ENCODE results near the gene SPATA1. TPM values are rescaled to one million over a fixed set of nuclear protein-coding genes. Genes with fewer than 3 reads are reported as not detected.

SPATA1 gene
- total and polyA plus RNA-seq, 2 donors (not counting 1 experiment from before 2014, with no cell fraction given): 0.96 to 1.7 TPM

DNA sequence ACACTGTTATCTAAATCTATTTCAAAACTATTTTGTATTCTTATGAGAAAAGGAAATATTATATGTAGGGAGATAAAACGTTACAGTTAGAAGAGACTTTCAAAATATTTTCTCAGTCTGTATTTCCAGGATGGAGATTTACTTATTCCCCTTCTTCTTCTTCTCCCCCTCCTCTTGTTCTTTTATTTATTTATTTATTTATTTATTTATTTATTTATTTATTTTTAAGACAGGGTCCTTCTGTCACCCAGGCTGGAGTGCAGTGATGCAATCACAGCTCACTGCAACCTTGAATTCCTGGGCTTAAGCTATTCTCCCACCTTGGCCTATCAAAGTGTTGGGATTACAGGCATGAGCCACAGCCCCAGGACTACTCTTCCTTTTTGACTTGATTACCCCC, 30.0 kb upstream of the SPATA1 start:
- H3K27ac ChIP-seq (ENCODE audit: insufficient read depth, low read length): no peak overlapping the region
- no peak overlapping the region for H3K4me2 ChIP-seq (ENCODE audit: extremely low read depth, insufficient read depth, low read length)
- peaks cover 1% of the 10 kb centered on the region for H3K4me1 ChIP-seq (ENCODE audit: control insufficient read depth, extremely low read depth, insufficient read depth, low read length)
- H4K20me1 ChIP-seq (ENCODE audit: control insufficient read depth, extremely low read depth, insufficient read depth, low read length): no peaks in the 10 kb centered on the region
- no peak overlapping the region for H2AFZ ChIP-seq (ENCODE audit: low read length)
- TF ChIP-seq EZH2 (IDR thresholded peaks at IDR 0.05; ENCODE audit: low read length, missing control alignments): no peak
- TF ChIP-seq, protein P1, sequence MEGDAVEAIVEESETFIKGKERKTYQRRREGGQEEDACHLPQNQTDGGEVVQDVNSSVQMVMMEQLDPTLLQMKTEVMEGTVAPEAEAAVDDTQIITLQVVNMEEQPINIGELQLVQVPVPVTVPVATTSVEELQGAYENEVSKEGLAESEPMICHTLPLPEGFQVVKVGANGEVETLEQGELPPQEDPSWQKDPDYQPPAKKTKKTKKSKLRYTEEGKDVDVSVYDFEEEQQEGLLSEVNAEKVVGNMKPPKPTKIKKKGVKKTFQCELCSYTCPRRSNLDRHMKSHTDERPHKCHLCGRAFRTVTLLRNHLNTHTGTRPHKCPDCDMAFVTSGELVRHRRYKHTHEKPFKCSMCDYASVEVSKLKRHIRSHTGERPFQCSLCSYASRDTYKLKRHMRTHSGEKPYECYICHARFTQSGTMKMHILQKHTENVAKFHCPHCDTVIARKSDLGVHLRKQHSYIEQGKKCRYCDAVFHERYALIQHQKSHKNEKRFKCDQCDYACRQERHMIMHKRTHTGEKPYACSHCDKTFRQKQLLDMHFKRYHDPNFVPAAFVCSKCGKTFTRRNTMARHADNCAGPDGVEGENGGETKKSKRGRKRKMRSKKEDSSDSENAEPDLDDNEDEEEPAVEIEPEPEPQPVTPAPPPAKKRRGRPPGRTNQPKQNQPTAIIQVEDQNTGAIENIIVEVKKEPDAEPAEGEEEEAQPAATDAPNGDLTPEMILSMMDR (conservative IDR thresholded peaks at IDR 0.05 in 1 of 2, IDR thresholded peaks at IDR 0.05 in 1 of 2; ENCODE audit: low read depth in 1 of 2, low read length in 2 of 2): no peak
- no peaks in the 10 kb centered on the region for H3K9me3 ChIP-seq (ENCODE audit: control insufficient read depth, insufficient read depth, low read depth, low read length)
- peaks cover 18% of the 10 kb centered on the region for H3K79me2 ChIP-seq (ENCODE audit: control insufficient read depth, insufficient read depth, low read length)
- H3K27me3 ChIP-seq (ENCODE audit: control insufficient read depth, insufficient read depth, low read length): no peaks in the 10 kb centered on the region
- no peaks in the 10 kb centered on the region for H3K36me3 ChIP-seq (ENCODE audit: control insufficient read depth, insufficient read depth, low read length)
- no peak overlapping the region for H3K4me3 ChIP-seq (replicated peaks in 1 of 4; ENCODE audit: control extremely low read depth in 1 of 4, insufficient read depth in 1 of 4, low read depth in 3 of 4, low read length in 4 of 4)
- no peak overlapping the region for H3K9ac ChIP-seq (ENCODE audit: insufficient read depth, low read length)
- DNase-seq (ENCODE audit: low read depth in 2 of 2): no peak

DNA sequence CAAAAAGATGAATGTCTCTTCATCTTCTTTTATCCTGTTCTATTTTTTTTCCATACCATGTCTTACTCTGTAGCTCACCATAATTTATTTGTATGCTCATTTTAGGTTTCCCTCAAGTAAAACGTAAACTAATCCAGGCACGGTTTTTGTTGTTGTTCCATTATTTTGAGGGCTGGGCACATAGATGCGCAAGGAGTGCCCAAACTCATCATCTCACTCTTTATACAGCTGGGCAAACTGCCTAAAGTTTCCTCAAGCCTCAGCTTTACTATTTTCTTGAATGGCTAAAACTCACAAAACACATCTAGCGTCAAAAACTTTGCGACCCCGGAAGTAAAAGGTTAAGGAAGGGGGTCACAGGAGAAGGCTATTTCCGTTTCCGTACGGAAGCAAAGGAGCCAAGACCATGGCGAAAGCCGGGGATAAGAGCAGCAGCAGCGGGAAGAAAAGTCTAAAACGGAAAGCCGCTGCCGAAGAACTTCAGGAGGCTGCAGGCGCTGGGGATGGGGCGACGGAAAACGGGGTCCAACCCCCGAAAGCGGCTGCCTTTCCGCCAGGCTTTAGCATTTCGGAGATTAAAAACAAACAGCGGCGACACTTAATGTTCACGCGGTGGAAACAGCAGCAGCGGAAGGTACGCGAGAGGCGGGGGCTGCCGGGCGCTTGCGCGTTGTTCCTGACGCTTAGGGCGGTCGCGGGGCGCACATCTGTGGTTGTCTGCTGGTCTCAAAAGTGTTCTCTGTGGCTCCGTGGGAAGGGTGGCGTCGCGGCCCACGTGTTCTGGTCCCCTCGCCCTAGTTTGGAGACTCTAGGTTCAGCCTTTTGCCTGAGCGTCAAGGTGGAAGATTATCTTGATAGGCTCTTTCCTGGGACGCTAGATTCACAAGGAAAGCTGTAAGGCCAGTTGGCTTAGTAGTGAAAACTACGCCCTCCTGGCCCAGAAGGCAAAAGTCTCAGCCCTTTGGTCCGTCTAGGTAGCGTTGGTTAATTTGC, 27.0 kb upstream of the SPATA1 start, which contains the start of gene RPF1:
TSS of gene RPF1 (plus strand) at position 391 of the 993 bp plus-strand sequence. CDS start at position 407, 16 bp downstream.
- DNase-seq (ENCODE audit: low read depth in 2 of 2): peak; percentile 81 to 86
- peaks cover 26% of the 10 kb centered on the region for H3K79me2 ChIP-seq (ENCODE audit: control insufficient read depth, insufficient read depth, low read length)
- H3K4me1 ChIP-seq (ENCODE audit: control insufficient read depth, extremely low read depth, insufficient read depth, low read length): peaks cover 2% of the 10 kb centered on the region
- H2AFZ ChIP-seq (ENCODE audit: low read length): peak within 1 kb of the TSS; percentile 100
- H3K36me3 ChIP-seq (ENCODE audit: control insufficient read depth, insufficient read depth, low read length): no peaks in the 10 kb centered on the region
- H3K27ac ChIP-seq (ENCODE audit: insufficient read depth, low read length): peak within 1 kb of the TSS; percentile 87
- peak within 1 kb of the TSS; percentile 97 for H3K4me2 ChIP-seq (ENCODE audit: extremely low read depth, insufficient read depth, low read length)
- no peaks in the 10 kb centered on the region for H3K9me3 ChIP-seq (ENCODE audit: control insufficient read depth, insufficient read depth, low read depth, low read length)
- TF ChIP-seq, protein P1 (conservative IDR thresholded peaks at IDR 0.05 in 1 of 2, IDR thresholded peaks at IDR 0.05 in 1 of 2; ENCODE audit: low read depth in 1 of 2, low read length in 2 of 2): no peak
- TF ChIP-seq EZH2 (IDR thresholded peaks at IDR 0.05; ENCODE audit: low read length, missing control alignments): no peak
- peak within 1 kb of the TSS; percentile 77 for H3K9ac ChIP-seq (ENCODE audit: insufficient read depth, low read length)
- H3K4me3 ChIP-seq (replicated peaks in 1 of 4; ENCODE audit: control extremely low read depth in 1 of 4, insufficient read depth in 1 of 4, low read depth in 3 of 4, low read length in 4 of 4): peak within 1 kb of the TSS; percentile 81 to 98 (median 88)
- no peaks in the 10 kb centered on the region for H4K20me1 ChIP-seq (ENCODE audit: control insufficient read depth, extremely low read depth, insufficient read depth, low read length)
- no peaks in the 10 kb centered on the region for H3K27me3 ChIP-seq (ENCODE audit: control insufficient read depth, insufficient read depth, low read length)

DNA sequence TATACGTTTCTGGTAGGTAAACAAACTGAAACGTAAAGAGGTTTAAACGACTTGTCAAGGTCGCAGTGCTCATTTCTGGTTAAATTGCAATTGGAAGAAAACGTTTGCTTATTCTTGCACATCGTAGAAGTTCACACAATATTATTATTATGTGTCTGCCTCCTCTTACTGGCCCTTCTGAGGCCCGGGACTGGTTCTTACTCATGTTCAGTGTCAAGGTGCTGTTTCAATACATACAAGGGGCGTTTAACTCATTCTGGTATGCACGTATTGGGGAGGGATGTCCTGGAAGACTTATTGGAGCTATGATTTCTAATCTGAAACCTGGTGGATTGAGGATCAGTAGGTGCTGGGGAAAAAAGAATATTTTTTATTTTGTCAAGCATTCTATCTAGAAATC, 26.2 kb upstream of the SPATA1 start:
- Histone ChIP-seq H3K4me2 (ENCODE audit: extremely low read depth, insufficient read depth, low read length) (peak overlapping the region; percentile 97), H3K27ac (ENCODE audit: insufficient read depth, low read length) (peak overlapping the region; percentile 87), H2AFZ (ENCODE audit: low read length) (peak overlapping the region; percentile 64), H3K4me3 (replicated peaks in 1 of 4; ENCODE audit: control extremely low read depth in 1 of 4, insufficient read depth in 1 of 4, low read depth in 3 of 4, low read length in 4 of 4) (peak overlapping the region; percentile 81 to 98 (median 88)), H3K36me3 (ENCODE audit: control insufficient read depth, insufficient read depth, low read length) (no peaks in the 10 kb centered on the region), H3K9me3 (ENCODE audit: control insufficient read depth, insufficient read depth, low read depth, low read length) (no peaks in the 10 kb centered on the region), H3K79me2 (ENCODE audit: control insufficient read depth, insufficient read depth, low read length) (peaks cover 26% of the 10 kb centered on the region), H3K4me1 (ENCODE audit: control insufficient read depth, extremely low read depth, insufficient read depth, low read length) (peaks cover 2% of the 10 kb centered on the region), H3K27me3 (ENCODE audit: control insufficient read depth, insufficient read depth, low read length) (no peaks in the 10 kb centered on the region), H4K20me1 (ENCODE audit: control insufficient read depth, extremely low read depth, insufficient read depth, low read length) (no peaks in the 10 kb centered on the region), H3K9ac (ENCODE audit: insufficient read depth, low read length) (no peak overlapping the region)
- no peak for TF ChIP-seq EZH2 (IDR thresholded peaks at IDR 0.05; ENCODE audit: low read length, missing control alignments)
- TF ChIP-seq, protein P1 (conservative IDR thresholded peaks at IDR 0.05 in 1 of 2, IDR thresholded peaks at IDR 0.05 in 1 of 2; ENCODE audit: low read depth in 1 of 2, low read length in 2 of 2): no peak
- peak in 1 of 2 donors; percentile 14 for DNase-seq (ENCODE audit: low read depth in 2 of 2)

Data from fibroblast of lung (primary cell).